WTC11 (cell line): ENCODE data around the gene DHX8.

Experiments
- CREB1 ChIP-seq: sonication (generic); formaldehyde crosslinking; IDR thresholded peaks from 2 replicates; pipeline ENCODE4 v1.8.0; 2023; ENCODE audit warnings: mild to moderate bottlenecking, missing genetic modification reagents
- EMX1 ChIP-seq: fragments of 250-450 bp; sonication (Bioruptor Pico); IDR thresholded peaks from 2 replicates; pipeline ENCODE4 v1.8.0; 2021; ENCODE audit warnings: mild to moderate bottlenecking
- NR1H2 ChIP-seq: sonication (generic); formaldehyde crosslinking; IDR thresholded peaks from 2 replicates; pipeline ENCODE4 v1.9.0; 2021; ENCODE audit warnings: mild to moderate bottlenecking, moderate library complexity, missing genetic modification reagents
- TEAD1 ChIP-seq: sonication (generic); formaldehyde crosslinking; IDR thresholded peaks from 2 replicates; pipeline ENCODE4 v1.8.0; 2022; ENCODE audit warnings: mild to moderate bottlenecking, missing genetic modification reagents
- ZNF232 ChIP-seq: sonication (generic); formaldehyde crosslinking; IDR thresholded peaks from 2 replicates; pipeline ENCODE4 v1.8.0; 2022; ENCODE audit warnings: mild to moderate bottlenecking, missing genetic modification reagents
- TF ChIP-seq, protein P1 (sequence below): fragments of 200-600 bp; IDR thresholded peaks from 2 replicates; pipeline ENCODE4 v1.8.0; 2022; ENCODE audit warnings: antibody characterized with exemption
- TF ChIP-seq, protein P2 (sequence below): fragments of 250-450 bp; sonication (Bioruptor Pico); conservative IDR thresholded peaks from 2 replicates; pipeline ENCODE4 v1.9.0; 2021; ENCODE audit warnings: mild to moderate bottlenecking
- TF ChIP-seq, protein P3 (sequence below): sonication (generic); formaldehyde crosslinking; IDR thresholded peaks from 2 replicates; pipeline ENCODE4 v1.8.1; 2023; ENCODE audit warnings: mild to moderate bottlenecking, missing genetic modification reagents, moderate library complexity
- TF ChIP-seq, protein P4 (sequence below): sonication (generic); formaldehyde crosslinking; IDR thresholded peaks from 2 replicates; pipeline ENCODE4 v1.8.1; 2022; ENCODE audit warnings: low read depth, mild to moderate bottlenecking, moderate library complexity, missing genetic modification reagents, borderline replicate concordance

DNA sequence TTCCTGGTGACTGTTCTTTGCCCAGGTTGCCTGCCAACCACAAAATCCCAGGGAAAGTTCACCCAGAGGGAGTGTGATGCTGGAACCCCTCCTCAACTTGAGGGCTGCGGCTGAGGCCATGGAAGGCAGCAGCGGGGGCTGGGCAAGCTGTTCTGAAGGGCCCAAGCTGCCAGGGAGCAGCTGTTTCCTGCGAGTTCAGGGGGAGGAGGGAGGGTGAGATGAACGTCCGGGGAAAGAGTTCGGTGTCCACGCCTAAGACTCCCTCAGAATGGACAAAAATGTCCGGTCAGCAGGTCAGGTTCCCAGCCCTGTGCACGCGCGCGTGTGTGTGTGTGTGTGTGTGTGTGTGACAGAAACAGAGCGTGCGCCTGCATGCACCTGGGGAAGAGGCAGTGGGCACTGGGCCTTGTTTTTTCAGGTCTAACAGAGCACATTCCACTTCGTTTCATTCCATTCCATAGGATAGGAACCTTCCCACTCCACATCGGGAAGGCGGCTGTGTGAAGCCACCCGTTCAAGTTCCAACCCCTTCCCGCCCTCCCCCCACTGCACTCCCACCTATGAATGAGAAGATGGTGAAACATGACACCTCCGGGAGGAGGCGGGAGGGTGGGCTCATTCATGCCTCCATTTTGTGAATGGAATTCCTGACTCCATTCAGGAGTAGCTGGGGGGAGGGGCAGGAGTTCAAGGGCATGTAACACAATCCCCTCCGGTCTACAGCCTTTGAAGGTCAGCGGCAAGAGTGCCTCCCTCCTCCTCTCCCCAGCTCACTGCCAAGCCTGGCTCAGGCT lies 46.7 kb downstream of the DHX8 start:
- TF ChIP-seq, protein P1, sequence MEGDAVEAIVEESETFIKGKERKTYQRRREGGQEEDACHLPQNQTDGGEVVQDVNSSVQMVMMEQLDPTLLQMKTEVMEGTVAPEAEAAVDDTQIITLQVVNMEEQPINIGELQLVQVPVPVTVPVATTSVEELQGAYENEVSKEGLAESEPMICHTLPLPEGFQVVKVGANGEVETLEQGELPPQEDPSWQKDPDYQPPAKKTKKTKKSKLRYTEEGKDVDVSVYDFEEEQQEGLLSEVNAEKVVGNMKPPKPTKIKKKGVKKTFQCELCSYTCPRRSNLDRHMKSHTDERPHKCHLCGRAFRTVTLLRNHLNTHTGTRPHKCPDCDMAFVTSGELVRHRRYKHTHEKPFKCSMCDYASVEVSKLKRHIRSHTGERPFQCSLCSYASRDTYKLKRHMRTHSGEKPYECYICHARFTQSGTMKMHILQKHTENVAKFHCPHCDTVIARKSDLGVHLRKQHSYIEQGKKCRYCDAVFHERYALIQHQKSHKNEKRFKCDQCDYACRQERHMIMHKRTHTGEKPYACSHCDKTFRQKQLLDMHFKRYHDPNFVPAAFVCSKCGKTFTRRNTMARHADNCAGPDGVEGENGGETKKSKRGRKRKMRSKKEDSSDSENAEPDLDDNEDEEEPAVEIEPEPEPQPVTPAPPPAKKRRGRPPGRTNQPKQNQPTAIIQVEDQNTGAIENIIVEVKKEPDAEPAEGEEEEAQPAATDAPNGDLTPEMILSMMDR = no peak
- TF ChIP-seq, protein P2, sequence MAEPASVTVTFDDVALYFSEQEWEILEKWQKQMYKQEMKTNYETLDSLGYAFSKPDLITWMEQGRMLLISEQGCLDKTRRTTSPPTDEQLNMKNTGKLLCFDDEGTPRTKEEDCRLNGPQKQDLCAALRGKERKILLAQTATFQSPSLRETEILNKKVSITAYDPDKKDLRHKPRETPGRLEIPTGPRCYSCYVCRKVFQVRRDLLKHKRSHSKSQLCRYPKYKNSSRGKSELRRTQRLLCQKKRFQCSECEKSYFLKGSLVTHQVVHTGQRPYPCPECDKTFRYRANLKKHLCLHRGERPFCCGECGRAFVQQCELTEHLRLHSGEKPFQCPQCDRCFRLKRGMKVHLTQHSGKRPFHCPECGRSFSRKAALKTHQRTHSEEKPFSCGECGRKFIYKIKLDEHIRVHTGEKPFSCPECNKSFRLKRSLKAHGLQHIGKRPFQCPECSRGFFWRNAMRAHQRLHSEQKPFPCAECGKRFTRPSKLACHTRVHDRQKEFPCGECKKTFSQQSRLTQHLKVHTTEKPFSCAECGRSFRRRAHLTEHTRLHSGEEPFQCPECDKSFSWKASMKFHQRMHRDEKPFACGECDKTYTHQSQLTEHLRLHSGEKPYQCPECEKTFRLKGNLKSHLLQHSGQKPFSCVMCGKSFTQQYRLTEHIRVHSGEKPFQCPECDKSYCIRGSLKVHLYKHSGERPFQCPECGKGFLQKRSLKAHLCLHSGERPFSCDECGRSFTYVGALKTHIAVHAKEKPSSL = no peak
- TF ChIP-seq, protein P3, sequence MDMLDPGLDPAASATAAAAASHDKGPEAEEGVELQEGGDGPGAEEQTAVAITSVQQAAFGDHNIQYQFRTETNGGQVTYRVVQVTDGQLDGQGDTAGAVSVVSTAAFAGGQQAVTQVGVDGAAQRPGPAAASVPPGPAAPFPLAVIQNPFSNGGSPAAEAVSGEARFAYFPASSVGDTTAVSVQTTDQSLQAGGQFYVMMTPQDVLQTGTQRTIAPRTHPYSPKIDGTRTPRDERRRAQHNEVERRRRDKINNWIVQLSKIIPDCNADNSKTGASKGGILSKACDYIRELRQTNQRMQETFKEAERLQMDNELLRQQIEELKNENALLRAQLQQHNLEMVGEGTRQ (CRISPR knock-in tag) = no peak
- TF ChIP-seq ZNF232 (CRISPR knock-in tag) (0 out of 2 replicates have a peak, but pooled peaks have one; percentile 33), EMX1 (CRISPR knock-in tag) (no peak), TEAD1 (CRISPR knock-in tag) (peak; percentile 98), NR1H2 (CRISPR knock-in tag) (no peak), CREB1 (CRISPR knock-in tag) (no peak)
- TF ChIP-seq, protein P4, sequence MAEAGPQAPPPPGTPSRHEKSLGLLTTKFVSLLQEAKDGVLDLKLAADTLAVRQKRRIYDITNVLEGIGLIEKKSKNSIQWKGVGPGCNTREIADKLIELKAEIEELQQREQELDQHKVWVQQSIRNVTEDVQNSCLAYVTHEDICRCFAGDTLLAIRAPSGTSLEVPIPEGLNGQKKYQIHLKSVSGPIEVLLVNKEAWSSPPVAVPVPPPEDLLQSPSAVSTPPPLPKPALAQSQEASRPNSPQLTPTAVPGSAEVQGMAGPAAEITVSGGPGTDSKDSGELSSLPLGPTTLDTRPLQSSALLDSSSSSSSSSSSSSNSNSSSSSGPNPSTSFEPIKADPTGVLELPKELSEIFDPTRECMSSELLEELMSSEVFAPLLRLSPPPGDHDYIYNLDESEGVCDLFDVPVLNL (CRISPR knock-in tag) = no peak
